Measurements from ENCODE around the gene HS1BP3. TPM values are rescaled to one million over a fixed set of nuclear protein-coding genes. Genes with fewer than 3 reads are reported as not detected.

HS1BP3 gene
- 10 to 100 TPM; 12.0 to 19.0 (median 18.3) TPM for total RNA-seq
- polyA plus RNA-seq, result 10 to 100 TPM; 13.8 to 17.3 TPM
- 17.6 reads per million, percentile 47 among the genes with 10 or more reads in this experiment for total RNA-seq

GRCh38 chr2:20650877-20651730, at the start of gene HS1BP3:
Gene HS1BP3, minus strand, starts transcription at chr2:20651098. Its CDS starts 35 bp downstream, at chr2:20651063.
- no peaks in the 10 kb centered on the region for H3K27me3 ChIP-seq (ENCODE audit: control insufficient read depth in 2 of 2, insufficient read depth in 2 of 2, low read length in 2 of 2)
- H3K4me3 ChIP-seq (ENCODE audit: low read length), result peak within 1 kb of the TSS; percentile 80
- peaks cover 0 to 3% (median 0%) of the 10 kb centered on the region in 11 donors for H3K9me3 Mint-ChIP-seq
- peaks cover 0 to 2% (median 0%) of the 10 kb centered on the region in 5 donors for H3K36me3 Mint-ChIP-seq
- peaks cover 0 to 11% (median 0%) of the 10 kb centered on the region in 5 donors for H3K27me3 Mint-ChIP-seq
- ChIA-PET POLR2A (interaction anchor here (0.8 to 3.1 kb wide), 10 partner anchors 9 to 1290 kb away, joined by 3 to 41 read pairs (median 4); partner anchors contain the start of genes LDAH and RHOB), CTCF (interaction anchor here (0.6 to 4.3 kb wide), 15 partner anchors 9 to 309 kb away, joined by 3 to 37 read pairs (median 4); partner anchors contain the start of gene RHOB)
- H3K4me1 ChIP-seq (ENCODE audit: control insufficient read depth in 2 of 2, insufficient read depth in 2 of 2, low read length in 2 of 2), result peaks cover 16 to 20% of the 10 kb centered on the region in 2 donors
- intact Hi-C loops (cut with micrococcal nuclease), result loop anchor here (1.0 to 10.0 kb wide), 17 partner anchors 16 to 1304 kb away; partner anchors contain the start of genes LDAH (in 2 of the 2), RHOB (in 2 of the 2), GDF7 (in 1 of the 2) and LAPTM4A (in 1 of the 2)
- H3K36me3 ChIP-seq (ENCODE audit: control insufficient read depth in 2 of 3, insufficient read depth in 3 of 3, low read length in 3 of 3), result peaks cover 0 to 5% (median 0%) of the 10 kb centered on the region in 3 experiments
- peak within 1 kb of the TSS; percentile 86 for H3K27ac ChIP-seq (ENCODE audit: low read depth, low read length)
- H3K4me1 Mint-ChIP-seq, result peaks cover 22 to 42% (median 39%) of the 10 kb centered on the region in 7 donors
- peak within 1 kb of the TSS; percentile 86 to 95 (median 90) for H3K4me3 Mint-ChIP-seq
- H3K27ac Mint-ChIP-seq, result peak within 1 kb of the TSS; percentile 90 to 99 (median 96)
- H3K9me3 ChIP-seq (ENCODE audit: control insufficient read depth in 2 of 3, low read length in 3 of 3), result no peaks in the 10 kb centered on the region
- peak; percentile 87 to 99 (median 94) for DNase-seq
- peak; percentile 97 for ATAC-seq

GRCh38 chr2:20698916-20699613, 48.2 kb upstream of the HS1BP3 start:
- Histone ChIP-seq H3K36me3 (ENCODE audit: control insufficient read depth in 2 of 3, insufficient read depth in 3 of 3, low read length in 3 of 3) (peaks cover 0 to 5% (median 0%) of the 10 kb centered on the region in 3 experiments), H3K4me3 (ENCODE audit: low read length) (no peak overlapping the region), H3K27me3 (ENCODE audit: control insufficient read depth in 2 of 2, insufficient read depth in 2 of 2, low read length in 2 of 2) (no peaks in the 10 kb centered on the region), H3K9me3 (ENCODE audit: control insufficient read depth in 2 of 3, low read length in 3 of 3) (no peaks in the 10 kb centered on the region), H3K4me1 (ENCODE audit: control insufficient read depth in 2 of 2, insufficient read depth in 2 of 2, low read length in 2 of 2) (no peaks in the 10 kb centered on the region), H3K27ac (ENCODE audit: low read depth, low read length) (no peak overlapping the region)
- ATAC-seq, result peak; percentile 36
- CTCF ChIA-PET, result interaction anchor here (1.0 kb wide), 1 partner anchor 125 kb away, joined by 3 read pairs; no protein-coding TSS in a partner anchor
- Mint-ChIP-seq H3K27ac (peak overlapping the region in 2 of 9 donors; percentile 12 to 23), H3K4me1 (peaks cover 0 to 12% (median 4%) of the 10 kb centered on the region in 7 donors), H3K36me3 (peaks cover 0 to 39% (median 12%) of the 10 kb centered on the region in 5 donors), H3K9me3 (peaks cover 0 to 1% (median 0%) of the 10 kb centered on the region in 11 donors), H3K4me3 (no peak overlapping the region), H3K27me3 (no peaks in the 10 kb centered on the region)
- intact Hi-C loops (cut with micrococcal nuclease), result no loop called here
- POLR2A ChIA-PET, result no interaction called here
- no peak for DNase-seq

GRCh38 chr2:20697322-20697934, 46.5 kb upstream of the HS1BP3 start:
- CTCF ChIA-PET, result interaction anchor here (0.8 kb wide), 1 partner anchor 55 kb away, joined by 4 read pairs; no protein-coding TSS in a partner anchor

GRCh38 chr2:20696366-20696765, 45.5 kb upstream of the HS1BP3 start:
- POLR2A ChIA-PET, result no interaction called here
- no peak for DNase-seq
- Mint-ChIP-seq H3K27ac (no peak overlapping the region), H3K36me3 (peaks cover under 1 to 39% (median 13%) of the 10 kb centered on the region in 5 donors), H3K4me3 (no peak overlapping the region), H3K4me1 (peaks cover 0 to 12% (median 4%) of the 10 kb centered on the region in 7 donors), H3K9me3 (peaks cover 0 to 1% (median 0%) of the 10 kb centered on the region in 11 donors), H3K27me3 (no peaks in the 10 kb centered on the region)
- CTCF ChIA-PET, result no interaction called here
- ATAC-seq, result no peak
- intact Hi-C loops (cut with micrococcal nuclease), result no loop called here
- Histone ChIP-seq H3K4me3 (ENCODE audit: low read length) (no peak overlapping the region), H3K4me1 (ENCODE audit: control insufficient read depth in 2 of 2, insufficient read depth in 2 of 2, low read length in 2 of 2) (no peaks in the 10 kb centered on the region), H3K36me3 (ENCODE audit: control insufficient read depth in 2 of 3, insufficient read depth in 3 of 3, low read length in 3 of 3) (peaks cover 0 to 13% (median 0%) of the 10 kb centered on the region in 3 experiments), H3K9me3 (ENCODE audit: control insufficient read depth in 2 of 3, low read length in 3 of 3) (no peaks in the 10 kb centered on the region), H3K27me3 (ENCODE audit: control insufficient read depth in 2 of 2, insufficient read depth in 2 of 2, low read length in 2 of 2) (no peaks in the 10 kb centered on the region), H3K27ac (ENCODE audit: low read depth, low read length) (no peak overlapping the region)

More at GRCh38 chr2:20697322-20697934, 46.5 kb upstream of the HS1BP3 start:
- POLR2A ChIA-PET, result no interaction called here
- Mint-ChIP-seq H3K36me3 (peaks cover 2 to 32% (median 17%) of the 10 kb centered on the region in 5 donors), H3K27ac (peak overlapping the region in 1 of 9 donors; percentile 6), H3K4me1 (peaks cover 0 to 12% (median 4%) of the 10 kb centered on the region in 7 donors), H3K4me3 (no peak overlapping the region), H3K27me3 (no peaks in the 10 kb centered on the region), H3K9me3 (peaks cover 0 to 1% (median 0%) of the 10 kb centered on the region in 11 donors)
- no peaks in the 10 kb centered on the region for H3K9me3 ChIP-seq (ENCODE audit: control insufficient read depth in 2 of 3, low read length in 3 of 3)
- intact Hi-C loops (cut with micrococcal nuclease), result no loop called here
- no peaks in the 10 kb centered on the region for H3K27me3 ChIP-seq (ENCODE audit: control insufficient read depth in 2 of 2, insufficient read depth in 2 of 2, low read length in 2 of 2)
- peaks cover 0 to 13% (median 0%) of the 10 kb centered on the region in 3 experiments for H3K36me3 ChIP-seq (ENCODE audit: control insufficient read depth in 2 of 3, insufficient read depth in 3 of 3, low read length in 3 of 3)
- no peaks in the 10 kb centered on the region for H3K4me1 ChIP-seq (ENCODE audit: control insufficient read depth in 2 of 2, insufficient read depth in 2 of 2, low read length in 2 of 2)
- no peak overlapping the region for H3K27ac ChIP-seq (ENCODE audit: low read depth, low read length)
- no peak for DNase-seq
- H3K4me3 ChIP-seq (ENCODE audit: low read length), result no peak overlapping the region
- no peak for ATAC-seq

GRCh38 chr2:20693317-20693716, 42.4 kb upstream of the HS1BP3 start:
- Mint-ChIP-seq H3K4me3 (no peak overlapping the region), H3K4me1 (no peaks in the 10 kb centered on the region), H3K27ac (no peak overlapping the region), H3K9me3 (peaks cover 0 to 1% (median 0%) of the 10 kb centered on the region in 11 donors), H3K27me3 (no peaks in the 10 kb centered on the region), H3K36me3 (peaks cover 3 to 54% (median 29%) of the 10 kb centered on the region in 5 donors)
- peaks cover 0 to 5% (median 0%) of the 10 kb centered on the region in 3 experiments for H3K9me3 ChIP-seq (ENCODE audit: control insufficient read depth in 2 of 3, low read length in 3 of 3)
- no peaks in the 10 kb centered on the region for H3K27me3 ChIP-seq (ENCODE audit: control insufficient read depth in 2 of 2, insufficient read depth in 2 of 2, low read length in 2 of 2)
- H3K27ac ChIP-seq (ENCODE audit: low read depth, low read length), result no peak overlapping the region
- DNase-seq (no peak), ATAC-seq (no peak)
- no peaks in the 10 kb centered on the region for H3K4me1 ChIP-seq (ENCODE audit: control insufficient read depth in 2 of 2, insufficient read depth in 2 of 2, low read length in 2 of 2)
- ChIA-PET POLR2A (no interaction called here), CTCF (no interaction called here)
- H3K36me3 ChIP-seq (ENCODE audit: control insufficient read depth in 2 of 3, insufficient read depth in 3 of 3, low read length in 3 of 3), result peaks cover 0 to 24% (median 0%) of the 10 kb centered on the region in 3 experiments
- intact Hi-C loops (cut with micrococcal nuclease), result no loop called here
- H3K4me3 ChIP-seq (ENCODE audit: low read length), result no peak overlapping the region

GRCh38 chr2:20692081-20692480, 41.2 kb upstream of the HS1BP3 start:
- CTCF ChIA-PET, result no interaction called here
- H3K27ac ChIP-seq (ENCODE audit: low read depth, low read length), result no peak overlapping the region
- ATAC-seq (no peak), DNase-seq (no peak)
- no peak overlapping the region for H3K4me3 ChIP-seq (ENCODE audit: low read length)
- POLR2A ChIA-PET, result no interaction called here
- Mint-ChIP-seq H3K27me3 (no peaks in the 10 kb centered on the region), H3K4me1 (no peaks in the 10 kb centered on the region), H3K36me3 (peaks cover 3 to 56% (median 38%) of the 10 kb centered on the region in 5 donors), H3K4me3 (no peak overlapping the region), H3K9me3 (peaks cover 0 to 1% (median 0%) of the 10 kb centered on the region in 11 donors), H3K27ac (no peak overlapping the region)
- H3K9me3 ChIP-seq (ENCODE audit: control insufficient read depth in 2 of 3, low read length in 3 of 3), result peaks cover 0 to 5% (median 0%) of the 10 kb centered on the region in 3 experiments
- intact Hi-C loops (cut with micrococcal nuclease), result no loop called here
- H3K36me3 ChIP-seq (ENCODE audit: control insufficient read depth in 2 of 3, insufficient read depth in 3 of 3, low read length in 3 of 3), result peaks cover 0 to 30% (median 4%) of the 10 kb centered on the region in 3 experiments
- H3K27me3 ChIP-seq (ENCODE audit: control insufficient read depth in 2 of 2, insufficient read depth in 2 of 2, low read length in 2 of 2), result no peaks in the 10 kb centered on the region
- no peaks in the 10 kb centered on the region for H3K4me1 ChIP-seq (ENCODE audit: control insufficient read depth in 2 of 2, insufficient read depth in 2 of 2, low read length in 2 of 2)
